Measurements from ENCODE around the gene GPR37L1. TPM values are rescaled to one million over a fixed set of nuclear protein-coding genes. Genes with fewer than 3 reads are reported as not detected.

The GPR37L1 gene
- total and polyA plus RNA-seq, 2 of the 8 experiments (the other 6 are each of a cell fraction or from before 2014, with no cell fraction given), result 0.13 to 0.23 TPM

DNA sequence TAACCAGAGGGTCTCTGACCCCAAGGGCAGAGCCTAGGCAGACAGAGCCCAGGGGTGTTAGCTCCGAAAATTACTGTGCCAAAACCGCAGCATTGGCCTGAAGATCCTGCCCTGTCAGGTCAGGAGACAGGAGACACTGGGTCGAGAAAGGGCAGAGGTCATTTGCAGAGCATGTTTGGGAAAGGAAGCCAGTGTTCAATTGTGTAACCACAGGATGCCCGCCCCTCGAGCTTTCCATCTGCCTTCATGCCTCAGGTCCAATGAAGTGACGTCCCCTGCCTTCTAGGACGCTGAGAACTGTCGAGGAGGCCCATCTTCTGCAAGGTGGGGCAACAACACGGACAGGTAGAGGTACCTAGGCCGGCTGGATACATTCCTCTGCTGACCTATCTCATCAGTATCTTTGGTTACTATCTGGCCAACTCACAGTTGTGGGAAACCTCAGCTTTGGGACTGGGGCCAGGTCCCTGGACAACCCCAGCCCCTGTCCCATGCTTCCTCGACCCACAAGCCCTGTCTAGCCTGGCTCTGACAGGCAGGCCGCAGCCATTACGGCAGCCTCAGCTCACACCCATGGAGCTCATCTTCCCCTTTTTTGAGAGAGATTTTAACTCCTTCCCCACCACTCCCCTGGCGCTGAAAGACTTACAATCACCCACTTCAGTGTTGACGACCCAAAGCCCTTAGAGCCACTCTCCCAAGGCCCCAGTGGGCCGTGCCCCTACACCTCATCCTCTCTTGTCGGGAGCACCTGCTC is 20.5 kb downstream of the GPR37L1 start:
- peak overlapping the region; percentile 81; the same call in 1 of the 2 replicates for H2BK5ac ChIP-seq (ENCODE audit: low read depth, low read length)
- peaks cover 8% of the 10 kb centered on the region for H3K79me1 ChIP-seq (ENCODE audit: low read depth, low read length)
- no peak overlapping the region for H3K23ac ChIP-seq (ENCODE audit: insufficient read length)
- H2BK12ac ChIP-seq (ENCODE audit: low read depth, low read length), result peak overlapping the region; percentile 87; the same call in 1 of the 2 replicates
- DNase-seq (ENCODE audit: low read depth in 1 of 2, low spot score in 2 of 2) (no peak), FAIRE-seq (no peak)
- ChIA-PET POLR2A (ENCODE audit: partially characterized antibody) (interaction anchor here (1.0 to 3.0 kb wide), 7 partner anchors 8 to 135 kb away, joined by 3 to 14 read pairs (median 7); partner anchors contain the start of gene ELF3), CTCF (ENCODE audit: partially characterized antibody) (interaction anchor here (0.8 to 6.1 kb wide), 8 partner anchors 8 to 144 kb away, joined by 3 to 50 read pairs (median 6); partner anchors contain the start of gene GPR37L1)
- peak overlapping the region; percentile 23 for H4K91ac ChIP-seq (replicated peaks; ENCODE audit: insufficient read length, low read length)
- peaks cover 13% of the 10 kb centered on the region for H3K23me2 ChIP-seq (ENCODE audit: low read depth, low read length)
- H2BK120ac ChIP-seq (replicated peaks; ENCODE audit: low read depth, low read length), result no peak overlapping the region
- H2BK20ac ChIP-seq (ENCODE audit: low read length), result no peak overlapping the region
- H4K5ac ChIP-seq (ENCODE audit: insufficient read length, low read depth, low read length), result no peak overlapping the region
- TF ChIP-seq, protein P1, sequence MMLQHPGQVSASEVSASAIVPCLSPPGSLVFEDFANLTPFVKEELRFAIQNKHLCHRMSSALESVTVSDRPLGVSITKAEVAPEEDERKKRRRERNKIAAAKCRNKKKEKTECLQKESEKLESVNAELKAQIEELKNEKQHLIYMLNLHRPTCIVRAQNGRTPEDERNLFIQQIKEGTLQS (IDR thresholded peaks at IDR 0.05; ENCODE audit: insufficient read depth, low read depth, low read length), result no peak
- peak; percentile 30 for TF ChIP-seq SAP30 (IDR thresholded peaks at IDR 0.05; ENCODE audit: insufficient read depth, insufficient replicate concordance, low read length)
- no peak overlapping the region for H3K27ac ChIP-seq (ENCODE audit: low read depth, low read length)
- no peak overlapping the region for H3K14ac ChIP-seq (ENCODE audit: insufficient read length)
- no peak overlapping the region for H3K4ac ChIP-seq (replicated peaks; ENCODE audit: insufficient read length, low read depth, low read length)
- H3K4me3 ChIP-seq (ENCODE audit: extremely low read depth in 1 of 4, insufficient read depth in 2 of 4, low read depth in 3 of 4, low read length in 4 of 4), result peak overlapping the region; percentile 62 to 78 (median 72)
- no peak overlapping the region for H4K8ac ChIP-seq (ENCODE audit: extremely low read depth, insufficient read depth, low read length)
- H3K56ac ChIP-seq (replicated peaks; ENCODE audit: insufficient read length, low read depth, low read length), result peak overlapping the region; percentile 5
- peaks cover 4 to 11% of the 10 kb centered on the region in 2 experiments for H4K20me1 ChIP-seq (replicated peaks in 1 of 2; ENCODE audit: control insufficient read depth in 1 of 2, insufficient read depth in 2 of 2, low read length in 2 of 2)
- H2BK15ac ChIP-seq (ENCODE audit: low read length), result peak overlapping the region; percentile 7
- peak overlapping the region; percentile 84; the same call in 1 of the 2 replicates for H2AK5ac ChIP-seq (ENCODE audit: low read depth, low read length)
- peak overlapping the region; percentile 96 for H3K18ac ChIP-seq (ENCODE audit: extremely low read depth, low read length)
- H3K27me3 ChIP-seq (replicated peaks in 1 of 4; ENCODE audit: control insufficient read depth in 3 of 4, extremely low read depth in 1 of 4, insufficient read depth in 3 of 4, low read length in 3 of 4), result peaks cover 0 to 7% (median 2%) of the 10 kb centered on the region in 4 experiments; a peak in 3 of 7 replicates
- peaks cover 3 to 13% (median 9%) of the 10 kb centered on the region in 4 experiments; a peak in 6 of 7 replicates for H3K4me1 ChIP-seq (replicated peaks in 1 of 4; ENCODE audit: control insufficient read depth in 3 of 4, insufficient read depth in 4 of 4, low read length in 3 of 4)
- 56% methylated on average over 17 of the region's 17 CpGs; no CpG with 5 or more reads in 1 of the 2 experiments for WGBS, 2 experiments (ENCODE audit: extremely low coverage in 1 of 2, insufficient coverage in 1 of 2, insufficient read length in 1 of 2, insufficient replicate concordance in 2 of 2, low coverage in 1 of 2, low lambda C conversion rate in 2 of 2, missing lambda C conversion rate in 1 of 2)
- H2AFZ ChIP-seq (ENCODE audit: low read length), result no peak overlapping the region
- peak overlapping the region; percentile 78 to 92 for H3K4me2 ChIP-seq (ENCODE audit: insufficient read depth in 1 of 2, low read depth in 2 of 2, low read length in 2 of 2)
- no peaks in the 10 kb centered on the region for H3K9me3 ChIP-seq (ENCODE audit: insufficient read depth in 2 of 2, low read depth in 1 of 2, low read length in 1 of 2)
- H3K79me2 ChIP-seq (ENCODE audit: control insufficient read depth in 1 of 2, insufficient read depth in 2 of 2, low read length in 2 of 2), result peaks cover 3 to 43% of the 10 kb centered on the region in 2 experiments; a peak in 3 of 4 replicates
- peak overlapping the region in 3 of 4 experiments; percentile 46 to 79 (median 58); a peak in 5 of 7 replicates for H3K9ac ChIP-seq (replicated peaks in 1 of 4; ENCODE audit: extremely low read depth in 1 of 4, low read depth in 3 of 4, low read length in 3 of 4)
- no peaks in the 10 kb centered on the region for H3K36me3 ChIP-seq (ENCODE audit: control insufficient read depth in 2 of 4, insufficient read depth in 4 of 4, low read length in 3 of 4)
